EH (cell line): ENCODE measurements around the gene ZNF470.

Source experiments
- DNase-seq: peaks from one replicate; pipeline ENCODE4 v3.0.0-alpha.2; 2015; ENCODE audit warnings: low read depth

The ZNF470 gene

GRCh38 chr19:56567274-56568120 lies at the start of gene ZNF470:
TSS of gene ZNF470 (plus strand) at chr19:56567468. CDS start at chr19:56570312, 2,844 bp downstream.
- peak; percentile 93 for DNase-seq

GRCh38 chr19:56525214-56525860 lies 41.9 kb upstream of the ZNF470 start:
- DNase-seq = no peak

GRCh38 chr19:56537442-56537841 lies 29.8 kb upstream of the ZNF470 start:
- no peak for DNase-seq

DNA sequence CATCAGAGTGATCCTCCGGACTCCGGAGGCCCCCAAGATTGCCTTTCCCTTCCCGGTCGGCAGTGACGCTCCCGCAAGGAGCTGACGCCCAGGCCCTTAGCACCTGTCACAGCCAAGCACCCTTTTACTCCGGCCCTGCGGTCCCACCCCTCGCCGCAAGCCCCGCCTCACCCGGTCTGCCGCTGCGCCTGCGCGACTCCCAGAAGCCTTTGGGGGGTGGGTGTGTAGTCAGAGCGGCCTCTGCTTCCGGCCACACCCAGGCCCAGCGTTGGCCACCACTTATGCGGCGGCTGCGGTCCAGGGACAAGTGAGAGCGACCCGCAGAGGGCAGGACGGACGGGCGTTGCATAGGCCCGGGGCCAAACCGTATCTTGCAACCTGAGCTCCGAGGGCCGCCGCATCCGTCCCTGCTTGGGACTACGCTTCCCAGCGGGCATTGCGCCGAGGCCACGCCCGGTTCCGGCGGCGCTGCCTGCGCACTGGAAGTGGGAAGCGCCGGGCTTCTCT lies 29.0 kb upstream of the ZNF470 start:
- DNase-seq = peak; percentile 90

- DNase-seq = no peak
Observed at GRCh38 chr19:56538761-56539263, 28.5 kb upstream of the ZNF470 start, which contains the start of gene ZFP28. TSS of gene ZFP28 (plus strand) at chr19:56538948. CDS start at chr19:56539019, 71 bp downstream.

- no peak for DNase-seq
Observed at GRCh38 chr19:56543776-56544175, 23.5 kb upstream of the ZNF470 start.

DNA sequence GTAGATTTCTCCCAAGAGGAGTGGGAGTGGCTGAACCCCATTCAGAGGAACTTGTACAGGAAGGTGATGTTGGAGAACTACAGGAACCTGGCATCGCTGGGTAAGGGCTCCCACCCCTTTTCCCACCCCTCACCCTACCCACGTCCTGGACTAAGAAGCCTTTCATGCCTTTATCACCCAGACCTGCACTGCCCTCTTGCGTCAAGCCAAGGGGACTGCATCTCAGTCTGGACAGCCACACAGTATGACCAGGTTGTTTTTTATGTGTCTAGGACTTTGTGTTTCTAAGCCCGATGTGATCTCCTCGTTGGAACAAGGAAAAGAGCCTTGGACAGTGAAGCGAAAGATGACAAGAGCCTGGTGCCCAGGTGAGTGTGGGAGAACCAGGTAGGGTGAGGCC lies 19.7 kb upstream of the ZNF470 start:
- DNase-seq = no peak

DNA sequence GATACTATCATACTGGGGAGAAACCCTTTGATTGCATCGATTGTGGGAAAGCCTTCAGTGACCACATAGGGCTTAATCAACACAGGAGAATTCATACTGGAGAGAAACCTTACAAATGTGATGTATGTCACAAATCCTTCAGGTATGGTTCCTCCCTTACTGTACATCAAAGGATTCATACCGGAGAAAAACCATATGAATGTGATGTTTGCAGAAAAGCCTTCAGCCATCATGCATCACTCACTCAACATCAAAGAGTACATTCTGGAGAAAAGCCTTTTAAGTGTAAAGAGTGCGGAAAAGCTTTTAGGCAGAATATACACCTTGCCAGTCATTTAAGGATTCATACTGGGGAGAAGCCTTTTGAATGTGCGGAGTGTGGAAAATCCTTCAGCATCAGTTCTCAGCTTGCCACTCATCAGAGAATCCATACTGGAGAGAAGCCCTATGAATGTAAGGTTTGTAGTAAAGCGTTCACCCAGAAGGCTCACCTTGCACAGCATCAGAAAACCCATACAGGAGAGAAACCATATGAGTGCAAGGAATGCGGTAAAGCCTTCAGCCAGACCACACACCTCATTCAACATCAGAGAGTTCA lies 12.9 kb upstream of the ZNF470 start:
- DNase-seq = no peak

- no peak for DNase-seq
Observed at GRCh38 chr19:56562766-56563165, 4.5 kb upstream of the ZNF470 start.

- peak; percentile 44 for DNase-seq
Observed at GRCh38 chr19:56566904-56567273, 379 bp upstream of the ZNF470 start.

GRCh38 chr19:56572589-56572988 lies 5.3 kb downstream of the ZNF470 start:
- DNase-seq = no peak

- no peak for DNase-seq
Observed at GRCh38 chr19:56573914-56574313, 6.6 kb downstream of the ZNF470 start.

GRCh38 chr19:56577719-56578602 lies 10.7 kb downstream of the ZNF470 start:
- DNase-seq = no peak

- DNase-seq = no peak
Observed at GRCh38 chr19:56594446-56594782, 27.1 kb downstream of the ZNF470 start.

DNA sequence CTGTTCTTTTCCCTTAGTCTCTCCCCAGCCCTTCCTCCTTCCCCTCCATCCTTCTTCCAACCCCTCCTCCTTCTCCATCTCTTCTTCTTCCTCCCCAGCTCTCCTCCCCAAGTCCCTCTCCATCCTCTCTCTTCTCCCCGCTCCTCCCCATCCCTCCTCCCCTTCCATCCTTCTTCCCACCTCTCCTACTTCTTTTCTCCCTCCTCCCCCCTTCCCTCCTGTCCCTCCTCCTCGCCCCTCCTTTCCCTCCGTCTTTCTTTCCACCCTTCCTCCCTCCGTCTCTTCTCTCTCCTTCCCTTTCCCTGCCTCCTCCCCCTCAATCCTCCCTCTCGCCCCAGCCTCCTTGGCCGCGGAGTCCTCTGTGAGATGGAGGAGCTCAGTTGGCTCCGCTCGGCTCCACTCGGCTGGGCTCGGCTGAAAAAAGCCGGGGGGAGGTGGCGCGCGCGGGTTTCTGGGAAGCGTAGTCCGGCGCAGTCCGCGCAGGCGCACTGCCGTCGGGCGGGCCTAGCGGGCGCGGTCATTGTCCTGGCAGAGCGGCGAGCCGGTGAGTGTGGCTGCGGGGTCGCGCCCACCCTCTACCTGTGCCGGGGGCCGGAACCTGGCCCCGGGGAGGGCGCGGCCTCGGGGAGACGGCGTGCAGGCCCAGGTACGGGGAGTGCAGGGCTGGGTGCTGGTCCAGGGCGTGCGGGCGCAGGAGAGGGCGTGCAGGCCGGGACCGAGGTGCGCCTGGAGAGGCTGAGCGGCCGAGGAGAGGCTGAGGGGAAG lies 27.7 kb downstream of the ZNF470 start, which contains the start of gene ZNF71:
ZNF71 (plus strand) TSS at position 520 of the 765 bp plus-strand sequence. CDS start 6,257 bp downstream, outside the sequence.
- peak; percentile 88 for DNase-seq

DNA sequence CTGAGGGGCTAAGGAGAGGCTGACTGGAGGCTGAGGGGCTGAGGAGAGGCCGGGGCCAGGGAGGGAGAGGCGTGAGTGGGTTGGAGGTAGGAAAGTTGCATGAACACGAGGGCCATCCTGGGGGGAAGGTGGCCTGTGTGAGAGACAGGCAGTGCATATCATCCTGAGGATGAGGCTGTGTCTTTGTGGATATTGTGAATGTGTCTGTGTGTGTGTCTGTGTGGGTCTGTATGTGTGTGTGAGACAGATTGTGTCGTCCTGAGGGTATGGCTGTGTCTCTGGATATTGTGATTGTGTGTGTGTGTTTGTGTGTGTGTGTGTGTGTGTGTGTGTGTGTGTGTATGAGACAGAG lies 28.3 kb downstream of the ZNF470 start:
- no peak for DNase-seq

- DNase-seq = no peak
Observed at GRCh38 chr19:56596676-56597075, 29.4 kb downstream of the ZNF470 start.

DNA sequence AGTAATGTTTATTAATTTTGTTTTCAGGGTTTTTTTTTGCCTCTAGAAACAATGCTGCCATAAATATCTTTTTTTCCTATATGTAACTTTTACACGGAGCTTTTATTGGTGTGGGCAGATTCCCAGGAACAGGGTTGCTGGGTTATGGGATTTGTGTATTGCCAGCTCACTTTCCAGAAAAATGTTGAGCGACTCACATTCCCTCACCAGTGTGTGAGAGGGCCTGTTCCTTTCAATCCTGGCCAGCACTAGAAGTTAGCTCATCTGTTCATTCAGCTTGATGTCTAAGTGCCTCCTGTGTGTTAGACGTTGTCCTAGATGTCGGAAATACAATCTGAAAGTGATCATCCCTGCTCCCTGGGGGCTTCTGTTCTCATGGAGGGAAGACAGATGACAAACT lies 30.4 kb downstream of the ZNF470 start:
- DNase-seq = no peak

DNA sequence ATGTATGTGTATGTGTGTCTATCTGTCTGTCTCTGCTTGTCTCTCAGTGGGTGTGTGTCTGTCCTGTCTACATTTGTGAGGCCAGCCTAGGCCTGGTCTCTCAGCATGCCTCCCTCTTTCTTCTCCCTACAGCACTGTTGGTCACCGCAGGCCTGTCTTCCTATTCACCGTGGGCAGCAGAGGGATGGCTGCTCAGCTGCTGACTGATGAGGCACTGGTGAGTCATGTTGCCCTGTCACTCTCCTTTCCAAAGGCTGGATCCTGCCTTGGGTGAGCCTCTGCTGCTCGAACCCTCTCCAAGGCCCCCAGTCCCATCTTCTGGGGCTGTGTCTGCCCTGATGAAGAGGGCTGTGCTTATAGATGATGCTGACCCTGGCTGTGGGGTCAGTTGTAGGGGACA lies 34.1 kb downstream of the ZNF470 start:
- no peak for DNase-seq

DNA sequence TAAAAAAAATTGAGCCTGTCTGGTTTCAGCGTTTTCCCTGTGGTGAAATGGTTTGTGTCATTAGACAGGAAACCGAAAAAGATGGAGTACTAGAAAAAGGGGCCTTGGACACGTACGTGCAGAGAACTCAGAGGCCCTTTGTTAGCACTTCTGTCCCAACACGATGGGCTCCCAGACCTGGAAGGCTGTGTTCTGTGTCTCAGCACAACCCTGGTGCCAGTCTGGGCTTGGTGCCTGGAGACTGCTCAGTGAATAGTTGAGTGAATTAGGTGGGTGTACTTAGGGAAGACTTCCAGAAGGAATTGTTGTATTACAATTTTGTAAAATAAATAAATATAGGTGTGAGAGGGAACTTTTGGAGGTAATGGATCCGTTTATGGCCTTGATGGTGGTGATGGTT lies 36.6 kb downstream of the ZNF470 start:
- no peak for DNase-seq
